ENCODE measurements around the gene RBM38. TPM values are rescaled to one million over a fixed set of nuclear protein-coding genes. Genes with fewer than 3 reads are reported as not detected.

The RBM38 gene
- total RNA-seq, 2 donors from 2014 or later = 41.3 to 43.1 TPM

DNA sequence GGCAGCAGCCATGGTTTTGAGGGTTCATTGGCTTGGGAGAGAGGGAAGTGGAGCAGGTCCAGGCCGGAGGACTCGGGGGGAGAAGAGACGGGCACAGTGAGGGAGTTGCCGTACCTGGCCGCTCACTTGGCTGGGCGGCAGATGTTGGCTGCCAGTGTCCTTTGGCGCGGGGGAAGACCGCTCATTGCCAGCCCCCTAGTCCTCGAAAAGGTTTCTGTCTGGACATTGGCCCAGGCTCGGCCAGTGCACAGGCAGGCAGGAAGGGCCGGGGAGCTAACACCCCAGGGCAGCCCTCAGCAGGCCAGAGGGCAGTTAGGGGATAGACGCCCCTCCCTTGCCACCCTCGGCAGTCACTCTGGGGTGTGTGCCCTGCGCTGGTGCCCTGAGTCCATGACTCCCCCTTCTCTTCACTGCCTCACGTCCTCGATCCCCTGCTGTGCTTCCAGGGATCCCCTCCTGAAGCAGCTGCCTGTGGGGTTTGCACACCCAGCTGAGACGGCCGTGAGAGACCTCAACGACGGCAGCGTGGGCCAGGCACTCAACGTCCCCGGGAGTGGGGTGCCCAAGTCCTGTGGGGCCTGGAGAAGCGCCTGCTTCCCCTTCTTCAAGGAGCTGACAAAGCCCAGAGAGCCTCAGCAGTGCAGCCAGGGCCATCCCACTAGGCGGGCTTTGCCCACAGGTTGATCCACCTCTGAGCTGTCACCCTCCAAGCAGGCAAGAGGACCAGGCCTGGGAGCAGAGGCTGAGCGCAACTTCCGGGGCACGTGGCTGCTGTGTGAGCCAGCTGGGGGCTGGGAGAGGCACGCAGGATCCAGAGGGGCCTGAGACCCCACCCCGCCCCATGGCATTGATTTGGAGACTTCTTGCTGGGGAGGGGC lies 20.4 kb downstream of the RBM38 start:
- intact Hi-C loops (cut with DNase I) = no loop called here
- DNase-seq = no peak
- H3K36me3 ChIP-seq = no peaks in the 10 kb centered on the region

DNA sequence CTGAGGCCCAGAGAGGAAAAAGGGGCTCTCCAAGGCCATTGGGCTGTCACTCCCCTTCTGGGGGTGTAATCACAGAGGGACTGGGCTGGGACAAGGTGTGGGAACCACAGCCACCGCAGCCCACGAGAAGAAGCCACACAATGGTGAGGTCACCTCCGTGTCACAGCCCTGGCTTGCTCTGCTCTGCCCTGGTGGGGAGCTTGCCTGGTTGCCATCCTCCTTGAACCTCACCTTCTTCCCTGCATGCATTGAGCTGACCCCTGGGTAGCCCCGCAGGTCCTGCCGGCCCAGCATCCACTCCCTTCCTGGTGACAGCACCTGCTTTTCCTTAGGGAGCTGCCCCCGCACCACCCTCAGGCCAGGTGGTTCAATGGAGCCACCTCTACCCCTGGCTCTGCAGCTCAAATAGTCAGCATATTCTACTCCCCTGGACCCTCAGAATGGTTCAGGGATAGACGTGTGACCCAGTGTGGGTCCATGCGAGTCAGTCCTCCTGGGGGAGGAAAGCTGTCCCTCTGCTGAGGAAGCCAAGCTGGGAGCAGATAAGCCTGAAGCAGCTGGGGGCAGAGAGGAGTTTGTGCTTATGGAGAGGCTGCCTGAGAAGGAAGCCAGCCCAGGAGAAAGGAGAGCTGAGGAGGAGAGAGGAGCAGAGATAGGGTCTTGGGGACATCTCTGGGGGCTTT lies 21.3 kb downstream of the RBM38 start:
- H3K27ac ChIP-seq = no peak overlapping the region
- H3K27me3 ChIP-seq = no peaks in the 10 kb centered on the region
- intact Hi-C loops (cut with DNase I) = no loop called here
- DNase-seq = no peak
- H3K9ac ChIP-seq (ENCODE audit: low read depth in 2 of 2, low read length in 2 of 2) = no peak overlapping the region
- no peaks in the 10 kb centered on the region for H3K4me1 ChIP-seq
- H3K36me3 ChIP-seq = no peaks in the 10 kb centered on the region
- H3K4me3 ChIP-seq = no peak overlapping the region
- TF ChIP-seq, protein P1, sequence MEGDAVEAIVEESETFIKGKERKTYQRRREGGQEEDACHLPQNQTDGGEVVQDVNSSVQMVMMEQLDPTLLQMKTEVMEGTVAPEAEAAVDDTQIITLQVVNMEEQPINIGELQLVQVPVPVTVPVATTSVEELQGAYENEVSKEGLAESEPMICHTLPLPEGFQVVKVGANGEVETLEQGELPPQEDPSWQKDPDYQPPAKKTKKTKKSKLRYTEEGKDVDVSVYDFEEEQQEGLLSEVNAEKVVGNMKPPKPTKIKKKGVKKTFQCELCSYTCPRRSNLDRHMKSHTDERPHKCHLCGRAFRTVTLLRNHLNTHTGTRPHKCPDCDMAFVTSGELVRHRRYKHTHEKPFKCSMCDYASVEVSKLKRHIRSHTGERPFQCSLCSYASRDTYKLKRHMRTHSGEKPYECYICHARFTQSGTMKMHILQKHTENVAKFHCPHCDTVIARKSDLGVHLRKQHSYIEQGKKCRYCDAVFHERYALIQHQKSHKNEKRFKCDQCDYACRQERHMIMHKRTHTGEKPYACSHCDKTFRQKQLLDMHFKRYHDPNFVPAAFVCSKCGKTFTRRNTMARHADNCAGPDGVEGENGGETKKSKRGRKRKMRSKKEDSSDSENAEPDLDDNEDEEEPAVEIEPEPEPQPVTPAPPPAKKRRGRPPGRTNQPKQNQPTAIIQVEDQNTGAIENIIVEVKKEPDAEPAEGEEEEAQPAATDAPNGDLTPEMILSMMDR (IDR thresholded peaks at IDR 0.05) = no peak
- H3K9me3 ChIP-seq = no peaks in the 10 kb centered on the region

More for the DNA sequence above, 20.4 kb downstream of the RBM38 start:
- Histone ChIP-seq H3K4me3 (no peak overlapping the region), H3K4me1 (no peaks in the 10 kb centered on the region), H3K9me3 (no peaks in the 10 kb centered on the region), H3K27ac (no peak overlapping the region), H3K9ac (ENCODE audit: low read depth in 2 of 2, low read length in 2 of 2) (no peak overlapping the region), H3K27me3 (no peaks in the 10 kb centered on the region)
- TF ChIP-seq, protein P1 (IDR thresholded peaks at IDR 0.05) = no peak

DNA sequence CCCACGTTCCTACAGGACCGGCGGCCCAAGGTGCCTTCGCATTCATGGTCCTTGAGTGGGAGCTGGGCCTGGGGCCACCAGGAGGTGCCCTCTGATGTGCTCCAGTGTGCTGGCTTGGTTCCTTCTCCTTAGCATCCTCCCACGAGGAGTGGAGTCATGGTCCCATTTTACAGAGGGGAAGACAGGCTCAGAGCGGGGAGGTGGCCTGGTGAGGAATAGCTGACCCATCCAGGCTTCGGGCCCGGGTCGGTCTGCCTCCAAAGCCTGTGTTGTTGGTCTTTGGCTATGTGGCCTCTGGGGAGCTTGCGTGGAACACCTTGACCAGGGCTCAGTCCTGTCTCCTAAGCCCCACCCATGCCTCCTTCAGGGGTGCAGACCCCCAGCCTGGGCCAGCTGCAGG lies 22.8 kb downstream of the RBM38 start:
- H3K4me3 ChIP-seq = no peak overlapping the region
- no peaks in the 10 kb centered on the region for H3K27me3 ChIP-seq
- H3K9ac ChIP-seq (ENCODE audit: low read depth in 2 of 2, low read length in 2 of 2) = no peak overlapping the region
- TF ChIP-seq, protein P1 (IDR thresholded peaks at IDR 0.05) = no peak
- H3K4me1 ChIP-seq = no peaks in the 10 kb centered on the region
- no peak for DNase-seq
- H3K36me3 ChIP-seq = no peaks in the 10 kb centered on the region
- intact Hi-C loops (cut with DNase I) = no loop called here
- no peaks in the 10 kb centered on the region for H3K9me3 ChIP-seq
- no peak overlapping the region for H3K27ac ChIP-seq

DNA sequence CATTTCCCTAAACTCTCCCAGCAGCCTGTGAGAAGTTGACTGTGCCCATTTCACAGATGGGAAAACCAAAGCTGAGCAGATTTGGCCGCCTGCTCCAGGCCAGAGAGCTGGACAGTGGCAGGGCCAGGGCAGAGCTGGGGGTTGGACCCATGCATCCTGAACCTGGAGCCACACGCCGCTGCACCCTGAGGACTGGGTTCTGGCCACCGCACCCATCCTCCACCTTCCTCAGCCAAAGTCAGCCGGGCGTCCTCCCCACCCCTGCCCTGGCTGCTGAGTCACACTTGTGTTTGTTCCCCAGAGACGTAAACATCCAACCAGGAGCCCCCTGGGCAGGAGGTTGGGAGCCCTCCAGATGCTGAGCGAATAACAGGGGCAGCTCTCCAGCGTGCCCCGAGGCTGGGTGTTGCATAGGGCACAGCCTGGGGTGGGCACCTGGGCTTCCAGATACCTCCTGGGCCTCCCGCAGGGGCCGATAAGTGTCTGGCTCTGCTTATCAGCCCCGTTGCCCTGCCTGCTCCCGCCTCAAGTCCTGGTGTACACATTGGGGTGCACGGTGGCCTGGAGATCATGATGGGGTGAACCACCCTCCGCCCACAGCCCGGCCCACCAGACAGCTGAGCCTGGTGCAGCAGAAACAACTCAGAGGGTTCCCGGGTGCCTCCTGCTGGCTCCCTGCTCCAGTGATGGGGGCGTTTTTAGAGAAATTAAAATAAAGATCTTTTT lies 23.8 kb downstream of the RBM38 start:
- DNase-seq = no peak
- TF ChIP-seq, protein P1 (IDR thresholded peaks at IDR 0.05) = no peak
- Histone ChIP-seq H3K27me3 (no peaks in the 10 kb centered on the region), H3K27ac (no peak overlapping the region), H3K9me3 (no peaks in the 10 kb centered on the region), H3K4me3 (no peak overlapping the region), H3K9ac (ENCODE audit: low read depth in 2 of 2, low read length in 2 of 2) (no peak overlapping the region), H3K36me3 (no peaks in the 10 kb centered on the region), H3K4me1 (no peaks in the 10 kb centered on the region)
- intact Hi-C loops (cut with DNase I) = no loop called here

DNA sequence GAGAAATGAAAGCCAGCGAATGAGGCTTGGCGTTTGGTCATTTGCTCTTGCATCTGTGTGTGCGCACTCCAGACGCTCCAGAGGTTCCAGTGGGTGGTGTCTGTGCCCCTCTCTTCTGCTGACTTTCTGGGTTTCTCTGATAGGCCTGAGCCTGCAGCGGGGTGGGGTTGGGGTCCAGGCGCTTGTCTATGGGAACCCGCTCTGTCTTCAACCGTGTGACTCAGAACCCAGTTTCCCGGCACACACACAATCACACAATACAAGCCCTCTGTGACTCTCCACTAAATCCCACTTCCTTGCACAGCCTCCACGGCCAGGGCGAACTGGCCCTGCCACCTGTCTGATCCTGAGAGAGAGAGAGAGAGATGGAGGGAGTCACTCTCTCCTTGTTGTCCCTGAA lies 24.6 kb downstream of the RBM38 start:
- H3K27ac ChIP-seq = no peak overlapping the region
- TF ChIP-seq, protein P1 (IDR thresholded peaks at IDR 0.05) = no peak
- no peaks in the 10 kb centered on the region for H3K27me3 ChIP-seq
- no peaks in the 10 kb centered on the region for H3K9me3 ChIP-seq
- no peak overlapping the region for H3K4me3 ChIP-seq
- no peak overlapping the region for H3K9ac ChIP-seq (ENCODE audit: low read depth in 2 of 2, low read length in 2 of 2)
- H3K4me1 ChIP-seq = no peaks in the 10 kb centered on the region
- DNase-seq = no peak
- H3K36me3 ChIP-seq = no peaks in the 10 kb centered on the region
- intact Hi-C loops (cut with DNase I) = no loop called here
